NCI-H1694 (cell line): ENCODE data around the gene DENND5A.

ENCODE experiments used
- DNase-seq: peaks from one replicate; lab custom pipeline; 2025; lab: John Stamatoyannopoulos, UW

DENND5A gene

GRCh38 chr11:9096427-9096826 lies 168.7 kb downstream of the DENND5A start:
- no peak for DNase-seq

DNA sequence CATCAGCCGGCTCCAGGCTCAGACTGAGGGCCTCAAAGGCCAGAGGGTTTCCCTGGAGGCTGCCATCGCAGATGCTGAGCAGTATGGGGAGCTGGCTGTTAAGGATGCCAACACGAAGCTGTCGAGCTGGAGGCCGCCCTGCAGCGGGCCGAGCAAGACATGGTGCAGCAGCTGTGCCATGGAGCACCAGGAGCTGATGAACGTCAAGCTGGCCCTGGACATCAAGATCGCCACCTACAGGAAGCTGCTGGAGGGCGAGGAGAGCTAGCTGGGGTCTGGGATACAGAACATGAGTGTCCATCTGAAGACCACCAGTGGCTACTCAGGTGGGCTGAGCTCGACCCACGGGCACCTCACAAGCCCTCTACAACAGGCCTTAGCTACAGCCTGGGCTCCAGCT lies 169.7 kb downstream of the DENND5A start:
- DNase-seq, result no peak

- no peak for DNase-seq
Observed at GRCh38 chr11:9094420-9094819, 170.7 kb downstream of the DENND5A start.

DNA sequence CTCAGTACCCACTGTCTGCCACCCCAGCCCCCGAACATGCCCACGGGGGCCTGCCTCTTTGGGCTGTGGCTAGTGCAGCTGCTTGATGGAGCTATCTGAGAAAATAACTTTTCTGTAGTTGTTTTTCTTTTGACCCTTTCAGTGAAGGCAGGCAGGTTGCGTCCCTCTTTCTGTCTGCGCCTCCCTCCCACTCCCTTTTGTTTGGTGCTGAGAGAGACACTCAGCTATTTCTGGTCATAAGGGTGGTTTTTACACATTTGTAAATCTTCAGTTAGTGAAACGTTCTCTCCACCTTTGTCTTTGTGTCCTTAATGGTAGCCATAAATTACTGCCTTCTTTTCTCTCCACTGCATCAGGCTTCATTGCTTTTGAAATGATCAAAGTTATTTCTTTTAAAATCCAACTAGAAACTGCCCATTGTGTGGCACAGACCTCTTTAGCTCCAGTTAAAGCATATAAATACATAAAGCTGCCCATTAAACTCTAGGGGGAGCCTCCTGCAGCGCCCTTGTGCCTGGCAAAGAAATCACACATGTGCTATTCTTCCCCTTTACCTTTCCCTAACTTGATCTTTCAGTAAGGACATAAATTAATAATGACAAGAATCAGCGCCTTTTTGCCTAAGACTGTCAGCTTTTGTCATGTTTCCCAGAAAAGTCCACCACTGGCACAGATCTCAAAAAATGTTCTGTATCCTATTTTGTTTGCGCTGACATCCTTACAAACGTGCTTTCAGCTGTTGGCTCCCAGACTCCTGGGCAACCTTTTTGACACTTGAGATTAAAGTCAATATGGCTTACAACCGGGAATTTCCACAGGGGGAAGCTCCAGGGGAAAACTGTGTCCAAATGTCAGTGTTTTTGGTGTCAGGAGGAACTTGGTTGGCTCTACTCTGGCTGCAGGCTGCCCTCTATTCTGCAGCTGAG lies 172.0 kb downstream of the DENND5A start:
- no peak for DNase-seq

GRCh38 chr11:9092072-9092471 lies 173.1 kb downstream of the DENND5A start:
- DNase-seq, result no peak

DNA sequence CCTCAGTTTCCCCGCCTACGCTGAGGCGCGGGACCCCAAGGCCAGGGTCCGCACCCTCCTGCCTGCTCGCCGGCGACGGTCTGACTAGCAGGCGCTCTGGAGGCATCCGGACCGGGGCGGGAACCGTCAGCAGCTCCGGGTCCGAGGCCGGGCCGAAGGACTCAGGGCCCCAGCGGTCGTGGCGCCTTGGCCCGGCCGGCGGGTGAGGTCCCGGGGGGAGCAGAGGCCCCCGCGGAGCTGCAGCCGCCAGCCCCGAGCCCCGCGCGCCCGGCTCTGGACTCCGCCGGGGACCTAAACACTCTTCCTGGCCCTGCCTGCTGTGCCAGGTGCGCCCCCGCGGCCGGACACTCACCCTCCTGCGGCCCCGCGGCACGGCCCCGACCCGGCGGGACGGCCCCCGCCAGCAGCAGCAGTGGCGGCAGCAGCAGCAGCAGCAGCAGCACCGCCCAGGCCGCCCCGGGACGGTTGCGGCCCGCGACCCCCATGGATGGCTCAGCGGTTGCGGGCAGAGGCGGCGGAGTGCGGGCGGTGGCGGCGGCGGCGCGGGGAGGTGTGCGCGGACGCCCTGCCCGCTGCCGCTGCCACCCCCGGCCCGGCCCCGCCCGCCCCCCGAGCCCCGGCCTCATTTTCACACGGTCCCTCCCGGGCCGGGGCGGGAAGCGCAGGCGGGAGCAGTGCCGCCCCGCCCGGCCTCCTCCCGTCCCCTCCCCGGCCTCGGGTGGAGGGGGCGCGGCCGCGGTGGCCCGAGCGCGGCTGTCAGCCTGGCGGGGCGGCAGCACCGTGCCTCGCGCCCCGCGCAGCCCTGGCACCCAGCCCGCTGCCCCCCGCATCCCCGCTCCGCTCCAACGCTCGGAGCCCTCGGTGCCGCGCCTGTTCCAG lies 173.9 kb downstream of the DENND5A start, which contains the start of gene SCUBE2:
Gene SCUBE2 (minus strand): TSS at position 556 of the 879 bp plus-strand sequence. CDS start 71 bp downstream, at position 485.
- DNase-seq, result no peak

DNA sequence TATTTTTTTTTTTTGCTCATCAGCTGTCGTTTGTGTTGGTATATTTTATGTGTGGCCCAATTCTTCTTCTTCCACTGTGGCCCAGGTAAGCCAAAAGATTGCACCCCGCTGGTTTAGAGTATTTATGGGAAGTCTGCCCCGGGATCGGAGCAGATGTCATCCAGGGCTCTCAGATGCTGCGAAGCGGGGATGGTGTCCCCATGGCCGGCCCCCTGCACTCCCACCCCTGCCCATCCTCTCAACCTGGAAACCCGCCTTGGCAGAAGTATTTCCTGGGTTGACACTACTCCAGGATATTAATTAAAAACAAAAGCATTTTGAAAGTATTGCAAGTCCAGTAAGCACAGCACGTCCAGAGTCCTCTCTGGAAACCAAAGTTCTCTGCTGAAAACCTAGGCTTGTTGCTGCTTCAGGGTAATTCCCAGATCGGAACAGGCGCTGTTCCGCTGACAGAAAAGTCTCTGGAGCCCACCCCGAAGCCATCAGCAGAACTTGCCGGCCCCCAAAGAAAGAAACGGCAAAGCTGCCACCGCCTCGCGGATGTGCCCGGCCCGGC lies 174.6 kb downstream of the DENND5A start:
- no peak for DNase-seq

DNA sequence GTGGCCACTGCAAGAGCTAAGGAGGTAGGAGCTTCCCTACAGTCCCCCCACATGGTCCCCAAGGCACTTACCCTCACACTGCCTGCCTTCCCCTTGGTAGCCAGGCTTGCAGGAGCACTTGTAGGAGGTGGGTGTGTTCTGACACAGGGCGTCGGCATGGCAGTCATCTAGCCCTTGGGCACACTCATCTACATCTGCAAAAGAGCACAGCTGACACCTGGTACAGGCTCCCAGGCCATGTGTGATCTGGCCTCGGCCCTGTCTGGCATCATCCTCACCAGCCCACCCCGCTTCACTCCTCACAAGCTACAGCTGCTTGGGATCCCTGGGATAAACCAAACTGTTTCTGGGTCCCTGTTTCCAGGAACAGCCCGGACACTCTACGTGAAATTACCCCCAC lies 175.5 kb downstream of the DENND5A start:
- DNase-seq, result no peak

GRCh38 chr11:9089061-9089460 lies 176.1 kb downstream of the DENND5A start:
- no peak for DNase-seq
